COLO829 (cell line): ENCODE data around the gene KLHL30.

Experiments
- DNase-seq: peaks from one replicate; pipeline ENCODE4 v3.0.0; 2012; ENCODE audit warnings: low spot score

Gene KLHL30

DNA sequence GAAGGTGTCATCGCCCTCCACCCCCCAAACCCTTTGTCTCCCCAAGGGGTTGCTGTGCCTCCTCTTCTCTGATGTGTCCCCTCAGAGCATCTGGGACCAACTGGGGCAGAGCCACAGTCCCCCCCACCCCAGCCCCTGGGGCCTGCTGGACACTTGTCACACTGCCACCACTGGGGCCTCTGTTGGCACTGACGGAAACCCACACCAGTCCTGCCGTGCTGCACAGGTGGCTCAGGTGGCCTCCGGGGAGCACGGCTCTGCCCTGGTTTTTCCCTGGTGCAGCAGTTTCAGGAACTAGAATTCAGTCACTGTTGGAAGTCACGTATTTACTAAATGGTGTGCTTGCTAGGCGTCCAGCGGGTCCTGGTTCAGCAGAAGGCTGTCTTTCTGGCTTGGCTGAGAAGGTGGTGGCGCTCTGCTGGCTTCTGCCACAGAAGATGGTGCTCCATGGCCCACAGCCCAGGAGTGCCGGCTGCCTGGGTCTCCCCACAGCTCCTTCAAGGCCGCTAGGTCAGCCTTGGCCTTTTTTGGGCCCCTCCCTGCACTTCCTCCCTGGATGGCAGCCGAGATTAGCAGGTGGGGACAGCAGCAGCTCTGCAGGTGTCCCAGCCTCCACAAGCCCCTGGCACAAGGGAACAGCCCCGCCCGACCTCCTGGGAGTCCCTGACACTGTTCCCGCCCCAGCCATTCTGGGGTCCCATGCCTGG lies 18.6 kb upstream of the KLHL30 start:
- DNase-seq: no peak

DNA sequence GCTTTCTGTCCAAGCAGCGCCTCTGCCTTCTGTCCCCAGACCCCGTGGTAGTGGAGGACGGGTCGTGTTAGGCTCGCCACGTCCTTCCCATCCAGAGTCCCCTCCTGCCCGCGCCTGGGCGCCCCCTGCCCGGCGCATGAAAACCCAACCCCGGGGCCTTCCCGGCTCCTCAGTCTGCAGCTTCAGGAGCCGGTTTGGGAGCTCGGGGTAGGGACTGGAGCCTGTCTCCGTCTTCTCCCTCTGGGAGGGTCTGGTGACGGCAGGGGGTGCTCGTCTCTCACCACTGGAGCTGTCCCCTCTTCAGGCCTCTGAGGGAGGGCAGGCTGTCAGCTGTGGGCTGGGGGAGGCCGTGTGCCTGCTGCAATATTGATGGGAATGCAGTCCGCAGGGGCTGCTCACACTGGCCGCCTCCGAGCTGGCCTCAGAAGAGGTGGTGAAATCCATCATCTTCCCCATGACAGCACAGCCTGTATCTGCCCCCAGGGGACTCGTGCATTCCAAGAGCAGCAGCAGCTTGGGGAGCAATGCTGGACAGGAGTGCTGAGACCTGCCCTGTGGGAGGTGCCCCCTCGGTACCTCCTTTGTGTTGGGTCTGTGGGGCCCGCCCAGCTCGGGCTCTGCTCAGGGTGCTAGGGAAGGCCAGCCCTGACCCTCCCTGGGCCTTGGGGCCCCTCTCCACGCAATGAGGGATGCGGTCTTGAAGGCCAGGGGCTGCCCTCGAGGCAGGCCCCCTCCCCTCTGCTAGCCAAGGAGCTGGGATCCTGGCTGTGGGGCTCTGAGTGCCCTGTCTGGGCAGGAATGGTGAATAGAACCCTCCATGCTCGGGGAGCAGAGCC lies 17.8 kb upstream of the KLHL30 start:
- DNase-seq: no peak

DNA sequence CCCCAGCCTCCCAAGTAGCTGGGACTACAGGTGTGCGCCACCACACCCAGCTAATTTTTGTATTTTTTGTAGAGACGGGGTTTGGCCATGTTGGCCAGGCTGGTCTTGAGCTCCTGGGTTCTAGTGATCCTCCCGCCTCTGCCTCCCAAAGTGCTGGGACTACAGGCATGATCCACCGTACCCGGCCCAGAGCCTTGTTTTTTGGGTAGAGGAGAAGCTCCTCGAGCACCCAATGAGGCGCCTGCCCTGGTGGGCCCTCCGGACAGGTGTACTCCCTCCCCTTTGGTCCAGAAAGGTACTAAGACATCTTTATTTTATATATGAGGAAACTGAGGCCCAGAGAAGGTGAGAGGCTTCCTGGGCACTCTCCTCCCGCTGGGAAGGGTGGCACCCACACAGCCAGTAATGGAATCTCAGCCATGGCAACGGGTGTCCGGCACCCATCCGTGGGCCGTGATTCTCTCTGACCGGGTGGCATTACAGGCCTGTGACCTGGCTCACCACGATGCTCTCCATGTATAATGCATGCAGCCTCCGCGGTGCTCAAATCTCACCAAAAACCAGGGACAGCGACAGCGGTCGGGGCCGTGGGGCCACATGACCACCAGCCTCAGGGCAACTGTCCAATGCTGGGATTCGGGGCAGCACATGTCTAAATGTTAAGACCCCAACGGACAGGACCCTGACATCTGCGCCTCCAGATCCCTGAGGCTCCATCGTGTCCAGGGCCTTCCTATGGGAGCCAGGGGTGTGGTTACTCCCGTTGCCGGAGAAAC lies 16.8 kb upstream of the KLHL30 start:
- no peak for DNase-seq

DNA sequence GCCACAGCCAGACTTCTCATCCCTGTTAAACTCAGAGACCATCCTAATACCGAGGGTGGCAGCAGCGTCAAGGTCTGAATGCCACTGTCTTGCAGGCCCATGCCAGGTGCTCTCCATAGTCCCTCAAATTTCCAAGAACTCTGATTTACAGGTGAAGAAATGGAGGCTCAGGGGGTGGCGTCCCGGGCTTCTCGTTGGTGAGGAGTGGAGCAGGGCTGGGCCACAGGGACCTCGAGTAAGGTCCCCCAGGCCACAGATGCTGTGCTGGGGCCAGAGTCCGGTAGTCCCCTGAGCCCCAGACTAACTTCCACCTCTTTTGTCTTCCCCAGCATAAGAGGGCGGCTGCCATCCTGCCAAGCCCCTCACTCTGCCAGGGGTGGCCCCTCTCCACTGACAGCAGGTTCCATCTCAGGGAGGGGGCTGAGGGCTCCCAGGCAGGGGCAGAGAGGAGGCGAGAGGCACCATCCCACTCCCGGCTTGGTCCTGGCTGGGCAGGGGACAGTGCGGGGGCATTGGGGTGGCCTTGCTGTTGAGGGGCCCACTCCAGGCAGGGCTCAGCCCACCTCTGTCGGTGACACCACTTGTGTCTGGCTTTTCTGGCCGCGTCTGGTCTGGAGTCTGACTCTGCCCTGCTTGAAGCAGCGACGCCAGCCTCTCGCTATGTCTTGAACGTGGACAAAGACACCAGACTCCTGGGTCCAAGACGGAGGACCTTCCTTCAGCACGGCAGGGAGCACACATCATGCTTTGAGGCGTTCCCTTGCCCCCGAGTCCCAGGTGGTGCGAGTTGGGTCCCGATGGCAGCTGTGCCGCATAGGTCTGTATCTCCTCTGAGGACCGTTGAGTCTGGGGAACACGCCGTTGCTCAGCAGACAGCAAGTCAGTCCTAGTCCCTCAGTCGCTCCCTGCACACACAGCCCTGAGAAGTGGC lies 15.9 kb upstream of the KLHL30 start:
- DNase-seq: no peak

DNA sequence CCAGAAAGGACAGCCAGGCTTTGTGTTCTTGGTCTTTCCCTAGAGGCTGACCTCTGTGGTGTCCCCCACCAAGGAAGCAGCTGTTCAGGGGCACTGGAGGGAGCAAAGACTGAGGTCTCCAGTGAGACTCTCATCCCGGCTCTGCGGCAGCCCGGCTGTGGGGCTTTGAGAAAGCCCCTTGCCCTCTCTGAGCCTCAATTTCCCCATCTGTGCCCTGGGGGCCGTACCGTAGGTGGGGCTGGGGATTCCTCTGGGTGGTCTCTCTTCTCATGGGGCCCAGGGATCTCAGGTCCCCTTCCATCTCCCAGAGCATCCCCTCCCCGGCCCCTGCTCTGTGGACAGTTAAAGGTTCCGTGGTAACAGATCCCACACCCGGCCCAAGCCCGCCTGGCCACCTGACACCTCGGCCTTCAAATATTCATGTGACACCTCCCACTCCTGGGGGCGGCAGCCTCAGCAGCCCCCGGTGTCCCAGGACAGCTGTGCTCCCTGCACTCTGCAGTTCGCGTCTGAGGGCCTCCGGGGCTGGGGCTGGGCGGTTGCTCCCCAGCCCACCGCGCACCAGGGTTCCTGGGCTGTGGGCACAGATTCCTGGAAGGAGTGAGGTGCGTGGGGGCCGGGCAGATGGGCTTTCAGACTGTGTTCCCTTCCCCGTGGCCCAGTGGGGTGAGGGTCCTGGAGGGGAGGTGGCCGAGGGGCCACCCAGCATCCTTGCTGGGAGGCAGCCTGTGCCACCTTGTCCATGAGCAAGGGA lies 15.1 kb upstream of the KLHL30 start:
- DNase-seq: no peak

DNA sequence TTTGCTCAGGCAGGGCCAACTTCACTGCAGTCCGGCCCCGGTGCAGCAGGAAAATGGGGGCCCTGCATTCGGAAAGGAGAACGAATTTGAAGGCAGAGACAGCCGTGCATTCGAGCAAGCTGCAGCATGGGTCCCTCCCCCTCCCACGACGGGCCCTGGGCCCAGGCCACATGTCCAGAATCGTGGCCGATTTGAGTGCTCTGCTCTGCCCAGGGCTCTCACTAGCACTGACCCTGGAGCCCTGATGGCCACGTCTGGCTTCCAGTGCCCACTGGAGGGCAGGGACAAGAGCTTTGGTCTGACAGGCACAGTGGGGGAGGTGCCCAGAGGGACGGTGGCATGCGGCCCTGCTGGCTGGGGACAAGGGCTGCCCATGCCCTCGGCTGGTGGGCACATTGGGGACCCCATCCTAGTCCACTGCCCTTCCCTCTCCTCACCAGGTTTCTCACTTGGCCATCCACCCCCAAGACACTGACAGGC lies 14.4 kb upstream of the KLHL30 start:
- DNase-seq: no peak

DNA sequence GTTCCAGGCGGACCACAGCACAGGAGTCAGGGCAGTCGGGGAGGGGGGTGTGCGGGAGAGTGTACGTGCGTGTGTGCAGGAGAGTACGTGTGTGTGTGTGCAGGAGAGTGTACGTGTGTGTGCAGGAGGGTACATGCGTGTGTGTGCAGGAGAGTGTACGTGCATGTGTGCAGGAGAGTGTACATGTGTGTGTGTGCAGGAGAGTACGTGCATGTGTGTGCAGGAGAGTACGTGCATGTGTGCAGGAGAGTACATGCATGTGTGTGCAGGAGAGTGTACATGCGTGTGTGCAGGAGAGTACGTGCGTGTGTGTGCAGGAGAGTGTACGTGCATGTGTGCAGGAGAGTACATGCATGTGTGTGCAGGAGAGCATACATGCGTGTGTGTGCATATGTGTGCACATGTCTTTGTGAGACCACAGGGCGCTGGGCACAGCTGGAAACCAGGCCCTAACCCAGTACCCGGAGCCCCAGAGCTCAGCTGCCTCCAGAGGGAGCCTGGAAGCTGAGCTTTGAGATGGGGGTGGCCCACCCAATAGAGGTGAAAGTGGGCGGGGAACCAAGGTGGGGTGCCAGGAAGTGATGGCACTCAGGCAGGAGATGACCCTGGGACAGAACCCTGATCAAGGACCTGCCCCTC lies 13.9 kb upstream of the KLHL30 start:
- no peak for DNase-seq

DNA sequence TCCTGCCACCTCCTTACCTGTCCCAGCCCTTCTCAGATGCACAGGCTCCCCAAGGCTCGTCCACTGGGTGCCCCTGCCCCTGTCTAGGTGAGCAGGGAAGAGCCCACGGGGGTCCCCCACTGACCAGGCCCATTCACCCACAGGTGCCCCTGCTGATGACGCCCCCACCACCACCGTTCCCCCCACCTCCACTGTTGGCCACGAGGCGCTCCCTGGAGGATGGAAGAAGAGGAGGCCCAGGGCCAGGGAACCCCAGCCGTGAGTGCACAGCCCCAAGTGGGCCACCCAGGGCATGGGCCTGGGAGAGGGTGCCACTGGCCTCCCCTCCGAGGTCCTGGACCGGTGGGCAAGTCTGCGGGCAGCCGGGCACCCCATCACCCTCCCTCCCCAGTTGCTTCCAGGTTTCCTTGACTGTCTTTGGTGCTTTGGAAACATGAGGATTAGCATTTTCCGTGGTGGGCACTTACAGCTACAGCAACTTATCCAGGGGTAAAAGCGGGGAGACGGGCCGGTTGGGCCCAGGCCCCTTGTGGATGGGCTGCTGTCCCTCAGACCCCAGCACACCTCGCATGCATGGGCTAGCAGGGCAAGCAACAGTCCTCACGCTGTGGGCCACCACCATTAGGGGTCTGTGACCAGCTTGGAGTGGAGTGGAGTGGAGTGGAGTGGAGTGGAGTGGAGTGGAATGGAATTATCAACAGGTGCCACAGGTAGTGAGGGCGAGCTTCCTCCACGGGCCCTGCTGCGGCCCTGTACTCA lies 13.2 kb upstream of the KLHL30 start:
- DNase-seq: no peak

DNA sequence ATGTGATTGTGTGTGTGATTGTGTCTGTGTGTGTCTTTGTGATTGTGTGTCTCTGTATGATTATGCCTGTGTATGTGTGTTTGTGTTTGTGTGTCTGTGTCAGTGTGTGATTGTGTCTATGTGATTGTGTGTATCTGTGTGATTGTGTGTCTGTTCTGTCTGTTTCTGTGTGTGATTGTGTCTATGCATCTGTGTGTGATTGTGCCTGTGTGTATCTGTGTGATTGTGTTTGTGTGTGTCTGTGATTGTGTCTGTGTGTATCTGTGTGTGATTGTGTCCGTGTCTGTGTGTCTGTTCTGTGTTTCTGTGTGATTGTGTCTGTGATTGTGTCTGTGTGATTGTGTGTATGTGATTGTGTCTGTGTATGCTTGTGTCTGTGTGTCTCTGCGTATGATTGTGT lies 12.1 kb upstream of the KLHL30 start:
- DNase-seq: no peak

DNA sequence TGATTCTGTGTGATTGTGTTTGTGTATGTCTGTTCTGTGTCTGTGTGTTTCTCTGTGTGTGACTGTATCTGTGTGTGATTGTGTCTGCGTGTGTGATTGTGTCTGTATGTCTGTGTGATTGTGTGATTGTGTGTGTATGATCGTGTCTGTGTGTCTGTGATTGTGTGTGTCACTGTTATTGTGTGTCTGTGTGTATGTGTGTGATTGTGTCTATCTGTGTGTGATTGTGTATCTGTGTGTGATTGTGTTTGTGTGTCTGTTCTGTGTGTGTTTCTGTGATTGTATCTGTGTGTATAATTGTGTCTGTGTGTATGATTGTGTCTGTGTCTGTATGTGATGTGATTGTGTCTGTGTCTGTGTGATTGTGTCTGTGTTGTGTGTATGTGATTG lies 11.7 kb upstream of the KLHL30 start:
- DNase-seq: no peak

DNA sequence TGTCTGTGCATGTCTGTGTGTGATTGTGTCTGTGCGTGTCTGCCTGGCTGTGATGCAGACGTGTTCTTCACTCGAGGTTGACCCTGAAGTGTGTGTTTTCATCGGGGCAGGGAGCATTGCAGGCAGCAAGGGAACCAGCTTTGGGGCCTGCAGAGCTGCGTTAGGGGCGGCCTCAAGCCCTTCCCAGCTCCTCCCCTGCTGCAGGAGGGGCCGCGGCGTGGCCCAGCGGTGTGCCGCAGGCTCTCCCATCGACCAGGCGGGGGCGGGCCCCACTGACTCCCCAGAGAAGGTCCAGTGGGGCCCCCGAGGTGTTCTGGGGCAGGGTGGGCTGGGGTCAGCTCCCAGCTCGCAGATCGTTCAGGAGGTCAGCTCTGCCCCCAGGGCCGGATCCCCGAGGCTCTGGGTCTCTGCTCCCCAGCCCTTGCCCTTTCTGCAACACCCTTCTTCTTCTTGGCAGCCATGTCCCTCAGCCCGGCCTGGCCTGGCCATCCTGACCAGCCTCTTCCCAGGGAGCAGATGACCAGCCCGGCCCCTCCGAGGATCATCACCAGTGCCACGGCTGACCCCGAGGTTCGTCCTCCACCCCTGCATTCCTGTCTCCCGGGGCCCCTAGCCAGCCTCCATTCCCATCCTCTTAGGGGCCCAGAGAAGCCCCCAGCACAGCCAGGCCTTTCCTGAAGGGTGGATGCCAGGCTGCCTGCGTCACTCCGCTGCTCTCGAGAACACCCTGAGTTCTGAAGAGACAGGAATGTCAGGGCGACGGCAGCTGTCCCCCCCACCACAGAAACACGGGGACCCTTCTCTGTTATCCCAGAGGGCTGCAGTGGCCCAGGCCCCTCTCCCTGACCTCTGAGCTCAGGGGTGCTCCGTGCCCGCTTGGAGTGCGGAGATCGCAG lies 11.1 kb upstream of the KLHL30 start:
- DNase-seq: no peak

DNA sequence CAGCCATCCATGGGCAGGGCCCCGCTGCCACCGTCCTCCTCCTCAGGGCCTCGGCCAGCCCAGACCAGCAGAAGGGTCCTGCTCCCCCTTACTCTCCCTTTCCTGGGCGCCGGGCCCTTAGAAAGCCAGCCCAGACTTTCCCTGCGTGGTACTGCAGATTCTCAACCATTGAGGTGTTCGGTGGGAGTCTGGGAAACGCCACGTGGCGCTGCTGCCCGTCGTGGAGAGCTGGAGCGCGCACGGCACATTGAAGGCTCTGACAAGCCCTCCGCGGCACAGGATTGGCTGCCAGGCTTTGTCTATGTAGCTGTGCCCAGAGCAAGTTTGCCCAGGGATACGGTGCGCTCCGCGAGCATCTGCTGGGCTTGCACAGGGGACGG lies 10.4 kb upstream of the KLHL30 start:
- DNase-seq: no peak

DNA sequence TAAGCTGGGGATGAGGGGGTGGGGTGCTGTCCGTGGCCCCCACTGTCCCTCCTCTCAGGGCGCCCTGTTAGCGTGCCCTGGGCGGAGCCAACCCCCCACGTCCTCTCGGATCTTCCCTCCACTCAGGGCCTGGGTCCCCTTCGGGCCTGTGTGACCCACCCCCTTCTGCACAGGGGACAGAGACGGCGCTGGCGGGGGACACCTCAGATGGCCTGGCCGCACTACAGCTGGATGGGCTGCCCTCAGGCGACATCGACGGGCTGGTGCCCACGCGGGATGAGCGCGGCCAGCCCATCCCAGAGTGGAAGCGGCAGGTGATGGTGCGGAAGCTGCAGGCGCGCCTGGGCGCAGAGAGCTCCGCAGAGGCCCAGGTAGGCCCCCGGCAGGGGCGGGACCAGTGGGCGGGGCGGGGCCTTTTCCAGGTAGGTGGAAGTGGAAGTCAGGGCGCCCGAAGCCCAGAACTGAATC lies 9.9 kb upstream of the KLHL30 start:
- DNase-seq: no peak

DNA sequence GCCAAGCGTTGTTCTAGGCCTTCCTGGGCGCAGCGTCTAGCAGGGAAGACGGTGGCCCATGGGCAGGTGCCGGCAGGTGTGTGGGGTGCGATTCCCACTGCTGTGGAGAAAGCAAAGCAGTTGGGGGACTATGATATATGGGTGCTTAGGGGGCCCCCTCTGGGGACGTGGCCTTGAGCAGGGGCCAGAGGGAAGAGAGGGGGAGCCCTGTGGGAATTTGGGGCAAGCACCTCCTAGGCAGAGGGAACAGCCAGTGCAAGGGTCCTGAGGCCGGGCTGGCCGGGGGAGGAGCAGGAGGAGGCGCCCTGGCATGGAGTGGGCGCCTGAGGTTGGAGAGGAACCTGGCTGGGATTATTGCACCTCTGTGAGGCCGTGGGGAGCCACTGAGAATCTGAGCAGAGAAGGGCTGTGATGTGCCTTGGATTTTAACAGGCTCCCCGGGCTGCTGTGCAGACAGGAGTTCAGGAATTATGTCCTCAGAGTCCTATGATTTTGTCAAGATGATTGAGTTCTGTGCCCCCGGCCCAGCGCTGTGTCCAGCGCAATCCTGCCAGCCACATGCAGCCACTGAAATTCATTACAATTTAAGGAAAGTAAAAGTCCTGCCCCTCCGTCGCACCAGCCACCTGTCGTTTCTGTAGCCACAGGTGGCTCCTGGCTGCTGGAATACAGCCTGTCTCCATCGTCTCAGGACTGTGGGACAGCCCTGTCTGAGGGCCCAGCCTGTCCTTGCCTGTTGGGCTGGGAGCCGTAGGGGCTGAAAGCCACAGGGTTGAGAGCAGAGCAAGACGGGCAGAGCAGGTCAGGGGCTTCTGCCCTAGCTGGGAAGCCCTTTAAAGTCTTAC lies 9.1 kb upstream of the KLHL30 start:
- no peak for DNase-seq

DNA sequence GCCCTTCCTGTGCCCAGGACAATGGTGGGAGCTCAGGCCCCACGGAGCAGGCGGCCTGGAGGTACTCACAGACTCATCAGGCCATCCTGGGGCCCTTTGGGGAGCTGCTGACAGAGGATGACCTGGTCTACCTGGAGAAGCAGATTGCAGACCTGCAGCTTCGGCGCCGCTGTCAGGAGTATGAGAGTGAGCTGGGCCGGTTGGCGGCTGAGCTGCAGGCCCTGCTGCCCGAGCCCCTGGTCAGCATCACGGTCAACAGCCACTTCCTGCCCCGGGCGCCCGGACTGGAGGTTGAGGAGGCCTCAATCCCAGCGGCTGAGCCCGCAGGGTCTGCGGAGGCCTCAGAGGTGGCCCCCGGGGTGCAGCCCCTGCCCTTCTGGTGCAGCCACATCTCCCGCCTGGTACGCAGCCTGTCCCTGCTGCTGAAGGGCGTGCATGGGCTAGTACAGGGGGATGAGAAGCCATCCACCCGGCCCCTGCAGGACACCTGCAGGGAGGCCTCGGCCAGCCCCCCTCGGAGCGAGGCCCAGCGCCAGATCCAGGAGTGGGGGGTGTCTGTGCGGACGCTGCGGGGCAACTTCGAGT lies 8.3 kb upstream of the KLHL30 start:
- DNase-seq: no peak

DNA sequence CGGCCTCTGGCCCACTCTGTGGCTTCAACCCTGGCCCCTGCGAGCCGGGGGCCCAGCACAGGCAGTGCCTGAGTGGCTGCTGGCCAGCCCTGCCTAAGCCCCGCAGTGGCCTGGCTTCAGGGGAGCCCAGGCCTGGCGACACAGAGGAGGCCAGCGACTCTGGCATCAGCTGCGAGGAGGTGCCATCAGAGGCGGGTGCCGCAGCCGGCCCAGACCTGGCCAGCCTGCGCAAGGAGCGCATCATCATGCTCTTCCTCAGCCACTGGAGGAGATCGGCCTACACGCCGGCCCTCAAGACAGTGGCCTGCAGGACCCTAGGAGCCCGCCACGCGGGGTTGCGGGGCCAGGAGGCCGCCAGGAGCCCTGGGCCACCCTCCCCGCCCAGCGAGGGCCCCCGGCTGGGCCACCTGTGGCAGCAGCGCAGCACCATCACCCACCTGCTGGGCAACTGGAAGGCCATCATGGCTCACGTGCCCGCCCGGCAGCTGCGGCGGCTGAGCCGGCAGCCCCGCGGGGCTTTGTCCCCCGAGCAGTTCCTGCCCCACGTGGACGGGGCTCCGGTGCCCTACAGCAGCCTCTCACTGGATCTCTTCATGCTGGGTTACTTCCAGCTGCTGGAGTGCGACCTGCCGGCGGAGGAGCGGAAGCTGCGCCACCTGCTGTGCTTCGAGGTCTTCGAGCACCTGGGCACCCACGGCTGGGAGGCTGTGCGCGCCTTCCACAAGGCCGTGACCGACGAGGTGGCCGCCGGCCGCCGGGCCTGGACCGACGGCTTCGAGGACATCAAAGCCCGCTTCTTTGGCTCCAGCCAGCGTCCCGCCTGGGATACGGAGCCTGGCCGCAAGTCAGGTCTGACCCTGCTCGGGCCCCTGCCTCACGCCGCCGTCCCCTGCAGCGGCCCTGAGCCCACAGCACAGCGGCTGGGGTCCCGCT lies 7.5 kb upstream of the KLHL30 start:
- DNase-seq: no peak
